GM21515 (cell line): Measurements from ENCODE around the gene SH3RF3.

Source experiments
- ATAC-seq: cut with Tn5 transposase; IDR thresholded peaks from one replicate; pipeline ENCODE4 v1.9.1; 2021; ENCODE audit not compliant: unreplicated experiment

The SH3RF3 gene

GRCh38 chr2:109439986-109440385 lies 311.0 kb downstream of the SH3RF3 start:
- no peak for ATAC-seq

- no peak for ATAC-seq
Measured at GRCh38 chr2:109440499-109441156, 311.6 kb downstream of the SH3RF3 start.

- ATAC-seq: no peak
Measured at GRCh38 chr2:109442715-109443319, 313.8 kb downstream of the SH3RF3 start.

GRCh38 chr2:109444916-109445315 lies 315.9 kb downstream of the SH3RF3 start:
- ATAC-seq: no peak

GRCh38 chr2:109446278-109447131 lies 317.5 kb downstream of the SH3RF3 start:
- ATAC-seq: no peak

GRCh38 chr2:109447251-109447661 lies 318.3 kb downstream of the SH3RF3 start:
- no peak for ATAC-seq

- no peak for ATAC-seq
Measured at GRCh38 chr2:109447776-109448175, 318.8 kb downstream of the SH3RF3 start.

GRCh38 chr2:109448207-109448606 lies 319.2 kb downstream of the SH3RF3 start:
- no peak for ATAC-seq

GRCh38 chr2:109448946-109449788 lies 320.2 kb downstream of the SH3RF3 start:
- ATAC-seq: no peak

GRCh38 chr2:109450574-109451273 lies 321.7 kb downstream of the SH3RF3 start:
- ATAC-seq: no peak

GRCh38 chr2:109451671-109452070 lies 322.7 kb downstream of the SH3RF3 start:
- no peak for ATAC-seq

GRCh38 chr2:109452318-109453305 lies 323.6 kb downstream of the SH3RF3 start:
- ATAC-seq: no peak

GRCh38 chr2:109453371-109453995 lies 324.5 kb downstream of the SH3RF3 start:
- no peak for ATAC-seq

GRCh38 chr2:109454304-109454703 lies 325.3 kb downstream of the SH3RF3 start:
- no peak for ATAC-seq

GRCh38 chr2:109454765-109455394 lies 325.9 kb downstream of the SH3RF3 start:
- no peak for ATAC-seq

GRCh38 chr2:109455731-109456691 lies 327.0 kb downstream of the SH3RF3 start:
- ATAC-seq: no peak

GRCh38 chr2:109456776-109457175 lies 327.8 kb downstream of the SH3RF3 start:
- no peak for ATAC-seq
